Left lung (tissue), 10 donors: ENCODE measurements around the gene ZNF587. TPM values are rescaled to one million over a fixed set of nuclear protein-coding genes. Genes with fewer than 3 reads are reported as not detected.
A peak's percentile ranks its signal among the peaks of the same experiment; 100 is the strongest.
"Not testable (repeated sequence)": the region's sequence is repeated elsewhere in the genome, so short reads cannot be mapped to it uniquely, and the experiment has no call there.

Experiments
- ATAC-seq: fragments of 200-7000 bp; cut with Tn5 transposase; one replicate; pipeline ENCODE4 v1.9.1; 2020; ENCODE audit warnings: moderate library complexity
- DNase-seq, 4 donors: peaks; one replicate each; pipeline ENCODE4 v3.0.0-alpha.2; 2013 to 2020
- H3K27ac ChIP-seq, 2 donors: fragments of 200-600 bp; sonication (generic) in 1 of 2; one replicate each; pipeline versions ENCODE4 v1.5.0 to v1.8.0; 2020 to 2021
- H3K27me3 ChIP-seq, 2 donors: fragments of 200-600 bp; sonication (generic) in 1 of 2; one replicate each; pipeline versions ENCODE4 v1.5.0 to v1.8.0; 2020 to 2021
- H3K36me3 ChIP-seq, 2 donors: fragments of 200-600 bp; sonication (generic) in 1 of 2; one replicate each; pipeline versions ENCODE4 v1.5.0 to v1.8.0; 2020 to 2021
- H3K4me1 ChIP-seq, 2 donors: fragments of 200-600 bp; one replicate each; pipeline ENCODE4 v1.8.0; 2021
- H3K4me3 ChIP-seq, 2 donors: fragments of 200-600 bp; sonication (generic) in 1 of 2; one replicate each; pipeline versions ENCODE4 v1.5.0 to v1.8.0; 2020 to 2021; ENCODE audit warnings: mild to moderate bottlenecking in 1 of 2
- H3K9me3 ChIP-seq, 2 donors: fragments of 200-600 bp; sonication (generic) in 1 of 2; one replicate each; pipeline versions ENCODE4 v1.5.0 to v1.8.0; 2020 to 2021
- intact Hi-C, 2 donors: fragments of 100-400 bp; cut with DNase I; formaldehyde crosslinking; loops; one replicate each; pipeline versions ENCODE4 v1.11.2 to v1.14.2; 2022
- polyA plus RNA-seq, 6 donors: library from polyadenylated mRNA; unstranded; fragments of 120-200 nt; gene quantifications; one replicate each; pipeline ENCODE4 v1.2.1, GENCODE V29; 2013; ENCODE audit not compliant: insufficient read length in 6 of 6
- total RNA-seq, 2 donors: library from RNA; stranded (reverse); fragmentation: NEBNext Ultra II Directional; extraction: Animal tissue kit (Norgen Biotek cat#: 25700); gene quantifications; one replicate each; pipeline ENCODE4 v1.2.1, GENCODE V29; 2021
- TF ChIP-seq, protein P1 (sequence below), 2 donors: fragments of 200-600 bp; sonication (generic) in 1 of 2; IDR thresholded peaks; one replicate each; pipeline versions ENCODE4 v1.5.0 to v1.8.0; 2021; ENCODE audit warnings: antibody characterized with exemption in 2 of 2
- donor health status: DM: no; HTN: yes; CAD: no.
- donor health status: DM: no; HTN: no; CAD: no.

The ZNF587 gene
- total and polyA plus RNA-seq, 8 donors: 31.4 to 38.8 (median 35.7) TPM

GRCh38 chr19:57850553-57851017, 926 bp downstream of the ZNF587 start:
- peaks cover 0 to 21% of the 10 kb centered on the region in 2 donors for H3K36me3 ChIP-seq
- DNase-seq (no peak), ATAC-seq (peak; percentile 17)
- H3K27me3 ChIP-seq: no peaks in the 10 kb centered on the region
- H3K4me1 ChIP-seq: peaks cover 12 to 17% of the 10 kb centered on the region in 2 donors
- H3K4me3 ChIP-seq: peak overlapping the region; percentile 69 to 73
- TF ChIP-seq, protein P1, sequence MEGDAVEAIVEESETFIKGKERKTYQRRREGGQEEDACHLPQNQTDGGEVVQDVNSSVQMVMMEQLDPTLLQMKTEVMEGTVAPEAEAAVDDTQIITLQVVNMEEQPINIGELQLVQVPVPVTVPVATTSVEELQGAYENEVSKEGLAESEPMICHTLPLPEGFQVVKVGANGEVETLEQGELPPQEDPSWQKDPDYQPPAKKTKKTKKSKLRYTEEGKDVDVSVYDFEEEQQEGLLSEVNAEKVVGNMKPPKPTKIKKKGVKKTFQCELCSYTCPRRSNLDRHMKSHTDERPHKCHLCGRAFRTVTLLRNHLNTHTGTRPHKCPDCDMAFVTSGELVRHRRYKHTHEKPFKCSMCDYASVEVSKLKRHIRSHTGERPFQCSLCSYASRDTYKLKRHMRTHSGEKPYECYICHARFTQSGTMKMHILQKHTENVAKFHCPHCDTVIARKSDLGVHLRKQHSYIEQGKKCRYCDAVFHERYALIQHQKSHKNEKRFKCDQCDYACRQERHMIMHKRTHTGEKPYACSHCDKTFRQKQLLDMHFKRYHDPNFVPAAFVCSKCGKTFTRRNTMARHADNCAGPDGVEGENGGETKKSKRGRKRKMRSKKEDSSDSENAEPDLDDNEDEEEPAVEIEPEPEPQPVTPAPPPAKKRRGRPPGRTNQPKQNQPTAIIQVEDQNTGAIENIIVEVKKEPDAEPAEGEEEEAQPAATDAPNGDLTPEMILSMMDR (IDR thresholded peaks at IDR 0.05): no peak
- no peaks in the 10 kb centered on the region for H3K9me3 ChIP-seq
- intact Hi-C loops: no loop called here
- H3K27ac ChIP-seq: peak overlapping the region in 1 of 2 donors; percentile 68

- H3K4me3 ChIP-seq, H3K9me3 ChIP-seq, intact Hi-C loops, ATAC-seq, DNase-seq, H3K27me3 ChIP-seq, H3K27ac ChIP-seq: not testable (repeated sequence)
- Histone ChIP-seq H3K36me3 (peaks cover 0 to 30% of the 10 kb centered on the region in 2 donors), H3K4me1 (peaks cover 12 to 17% of the 10 kb centered on the region in 2 donors)
Observed at GRCh38 chr19:57851812-57852603, 2.3 kb downstream of the ZNF587 start.

GRCh38 chr19:57854117-57854516, 4.5 kb downstream of the ZNF587 start:
- DNase-seq, H3K27ac ChIP-seq, intact Hi-C loops, H3K4me3 ChIP-seq, ATAC-seq, H3K9me3 ChIP-seq, H3K27me3 ChIP-seq: not testable (repeated sequence)
- H3K36me3 ChIP-seq: peaks cover 0 to 51% of the 10 kb centered on the region in 2 donors
- H3K4me1 ChIP-seq: peaks cover 12 to 17% of the 10 kb centered on the region in 2 donors

GRCh38 chr19:57862351-57862750, 12.7 kb downstream of the ZNF587 start:
- peaks cover 0 to 61% of the 10 kb centered on the region in 2 donors for H3K9me3 ChIP-seq
- peaks cover 0 to 100% of the 10 kb centered on the region in 2 donors for H3K36me3 ChIP-seq
- DNase-seq: not testable (repeated sequence)

DNA sequence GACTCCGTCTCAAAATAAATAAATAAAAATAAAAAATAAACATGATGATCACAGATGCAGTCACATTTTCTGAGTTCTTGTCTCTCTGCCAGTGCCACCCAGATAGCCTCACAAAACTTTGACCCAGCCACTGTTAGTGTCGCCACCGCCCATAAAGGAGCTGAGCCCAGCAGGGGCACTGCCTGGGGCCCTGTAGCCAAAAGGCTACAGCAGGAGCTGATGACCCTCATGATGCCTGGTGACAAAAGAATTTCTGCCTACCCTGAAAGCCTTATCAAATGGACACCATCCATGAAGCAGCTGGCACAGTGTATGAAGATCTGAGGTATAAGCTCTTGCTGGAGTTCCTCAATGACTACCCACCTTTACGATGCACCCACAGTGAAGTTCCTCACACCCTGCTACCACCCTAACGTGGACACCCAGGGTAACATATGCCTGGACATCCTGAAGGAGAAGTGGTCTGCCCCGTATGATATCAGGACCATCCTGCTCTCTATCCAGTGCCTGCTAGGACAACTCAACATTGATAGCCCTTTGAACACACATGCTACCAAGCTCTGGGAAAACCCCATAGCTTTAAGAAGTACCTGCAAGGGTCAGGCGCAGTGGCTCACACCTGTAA, 18.3 kb downstream of the ZNF587 start:
- peaks cover 4 to 63% of the 10 kb centered on the region in 2 donors for H3K36me3 ChIP-seq
- intact Hi-C loops: no loop called here
- H3K9me3 ChIP-seq: peaks cover 0 to 85% of the 10 kb centered on the region in 2 donors
- no peak for DNase-seq
- no peak for ATAC-seq
- TF ChIP-seq, protein P1 (IDR thresholded peaks at IDR 0.05): no peak
- no peak overlapping the region for H3K4me3 ChIP-seq
- H3K4me1 ChIP-seq: no peaks in the 10 kb centered on the region
- no peak overlapping the region for H3K27ac ChIP-seq
- H3K27me3 ChIP-seq: no peaks in the 10 kb centered on the region

More at GRCh38 chr19:57862351-57862750, 12.7 kb downstream of the ZNF587 start:
- ATAC-seq, H3K4me3 ChIP-seq, H3K27me3 ChIP-seq, intact Hi-C loops, H3K4me1 ChIP-seq, H3K27ac ChIP-seq: not testable (repeated sequence)

DNA sequence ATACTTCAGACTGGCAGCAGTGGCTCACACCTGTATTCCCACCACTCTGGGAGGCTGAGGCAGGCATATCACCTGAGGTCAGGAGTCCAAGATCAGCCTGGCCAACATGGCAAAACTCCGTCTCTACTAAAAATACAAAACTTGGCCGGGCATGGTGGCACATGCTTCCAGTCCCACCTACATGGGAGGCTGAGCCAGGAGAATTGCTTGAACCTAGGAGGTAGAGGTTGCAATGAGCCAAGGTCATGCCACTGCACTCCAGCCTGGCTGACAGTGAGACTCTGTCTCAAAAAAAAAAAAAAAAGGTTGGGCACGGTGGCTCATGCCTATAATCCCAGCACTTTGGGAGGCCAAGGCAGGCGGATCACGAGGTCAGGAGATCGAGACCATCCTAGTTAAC, 20.0 kb downstream of the ZNF587 start:
- intact Hi-C loops, H3K4me3 ChIP-seq, ATAC-seq, H3K4me1 ChIP-seq, H3K27ac ChIP-seq, DNase-seq, H3K27me3 ChIP-seq: not testable (repeated sequence)
- Histone ChIP-seq H3K36me3 (peaks cover 4 to 63% of the 10 kb centered on the region in 2 donors), H3K9me3 (peaks cover 0 to 95% of the 10 kb centered on the region in 2 donors)

DNA sequence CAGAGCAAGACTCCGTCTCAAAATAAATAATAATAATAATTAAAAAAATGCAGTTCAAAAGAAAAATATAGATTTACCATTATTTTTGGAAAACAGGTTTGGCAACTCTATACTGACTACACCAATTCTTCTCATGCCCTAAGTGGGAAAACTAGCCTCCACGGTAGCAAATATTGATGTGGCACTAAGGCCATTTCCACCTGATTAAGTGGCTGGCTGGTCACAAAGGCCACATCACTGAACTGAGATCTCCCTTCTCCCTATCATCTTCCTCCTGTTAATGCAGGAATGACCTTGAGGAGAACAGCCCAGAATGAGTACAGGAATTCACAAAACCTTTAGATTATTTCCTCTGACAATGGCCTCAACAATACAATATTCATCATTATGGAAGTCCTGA, 20.6 kb downstream of the ZNF587 start:
- TF ChIP-seq, protein P1 (IDR thresholded peaks at IDR 0.05): no peak
- no peaks in the 10 kb centered on the region for H3K27me3 ChIP-seq
- no peak for ATAC-seq
- no peak for DNase-seq
- no peak overlapping the region for H3K4me3 ChIP-seq
- peaks cover 0 to 94% of the 10 kb centered on the region in 2 donors for H3K9me3 ChIP-seq
- intact Hi-C loops: no loop called here
- H3K27ac ChIP-seq: no peak overlapping the region
- peaks cover 4 to 60% of the 10 kb centered on the region in 2 donors for H3K36me3 ChIP-seq
- no peaks in the 10 kb centered on the region for H3K4me1 ChIP-seq
